ENCODE results near the gene ABHD6. TPM values are rescaled to one million over a fixed set of nuclear protein-coding genes. Genes with fewer than 3 reads are reported as not detected.

Gene ABHD6
- total RNA-seq, 1 experiment from 2014 or later, result 18.9 TPM

DNA sequence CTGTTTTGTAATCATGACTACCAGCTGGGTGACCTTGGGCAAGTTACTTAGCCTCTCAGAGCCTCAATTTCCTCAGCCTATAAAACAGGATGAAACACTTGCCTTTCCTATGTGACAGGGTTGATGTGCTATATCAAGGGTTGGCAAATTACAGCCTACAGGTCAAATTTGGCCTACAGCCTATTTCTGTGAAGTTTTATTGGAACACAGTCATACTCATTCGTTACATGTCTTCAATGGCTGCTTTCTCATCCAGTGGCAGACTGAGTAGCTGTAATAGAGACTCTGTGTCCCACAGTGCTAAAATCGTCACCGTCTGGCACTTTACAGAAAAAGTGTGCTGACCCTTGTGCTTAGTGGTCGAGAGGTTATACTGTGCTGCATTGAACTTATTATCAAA lies 16.6 kb downstream of the ABHD6 start:
- H3K4me1 ChIP-seq (ENCODE audit: control insufficient read depth, insufficient read depth, low read length), result peaks cover 4% of the 10 kb centered on the region
- intact Hi-C loops (cut with micrococcal nuclease; ENCODE audit: unreplicated experiment), result no loop called here

DNA sequence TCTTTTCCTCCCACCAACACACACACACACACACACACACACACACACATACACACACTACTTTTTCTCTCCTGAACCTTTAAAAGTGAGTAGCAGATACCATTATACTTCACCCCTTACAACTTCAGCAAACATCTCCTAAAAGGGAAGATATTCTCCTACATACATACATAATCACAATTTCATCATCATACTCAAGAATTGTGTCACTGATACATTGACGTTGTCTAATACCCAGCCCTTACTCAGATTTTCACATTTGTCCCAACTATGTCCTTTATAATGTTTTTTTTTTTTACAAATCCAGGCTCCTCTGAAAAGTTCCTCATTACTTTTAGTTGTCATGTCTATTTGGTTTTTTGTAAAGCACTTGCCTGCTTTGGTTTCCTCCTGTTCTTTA lies 18.5 kb downstream of the ABHD6 start:
- DNase-seq (ENCODE audit: low read depth, low spot score) (no peak), ATAC-seq (no peak)
- Histone ChIP-seq H3K9me3 (ENCODE audit: control insufficient read depth, insufficient read depth, low read depth, low read length) (no peaks in the 10 kb centered on the region), H3K4me3 (ENCODE audit: low read depth in 2 of 2, low read length in 2 of 2) (no peak overlapping the region), H3K27me3 (ENCODE audit: control insufficient read depth, insufficient read depth, low read length) (no peaks in the 10 kb centered on the region), H3K36me3 (ENCODE audit: control insufficient read depth, insufficient read depth, low read length) (no peaks in the 10 kb centered on the region; the same call in 1 of the 2 replicates), H3K4me1 (ENCODE audit: control insufficient read depth, insufficient read depth, low read length) (no peaks in the 10 kb centered on the region), H3K27ac (ENCODE audit: low read length) (no peak overlapping the region)
- no TSS peak for BruUV-seq (replicated peaks)
- intact Hi-C loops (cut with micrococcal nuclease; ENCODE audit: unreplicated experiment), result no loop called here
- TF ChIP-seq POLR2AphosphoS5 (IDR thresholded peaks at IDR 0.05; ENCODE audit: low read depth, low read length), result no peak
- TF ChIP-seq REST (IDR thresholded peaks at IDR 0.05; ENCODE audit: insufficient read depth in 1 of 2, low read depth in 2 of 2, low read length in 1 of 2), result no peak
- TF ChIP-seq CTCF (IDR thresholded peaks at IDR 0.05), result no peak
- no peak for TF ChIP-seq TCF7L2 (IDR thresholded peaks at IDR 0.05; ENCODE audit: low read depth, low read length)
- no peak for TF ChIP-seq SIN3A (IDR thresholded peaks at IDR 0.05; ENCODE audit: borderline replicate concordance, insufficient read depth, low read depth, low read length)
- CTCF ChIA-PET, result no interaction called here
- in situ Hi-C loops (cut with HindIII; ENCODE audit: low pct_unique_long_range_greater_than_20kb, low sequenced_read_pairs), result no loop called here
- POLR2A ChIA-PET, result no interaction called here

More for the DNA sequence above, 16.6 kb downstream of the ABHD6 start:
- ChIA-PET POLR2A (no interaction called here), CTCF (no interaction called here)
- no TSS peak for BruUV-seq (replicated peaks)
- Histone ChIP-seq H3K36me3 (ENCODE audit: control insufficient read depth, insufficient read depth, low read length) (no peaks in the 10 kb centered on the region), H3K9me3 (ENCODE audit: control insufficient read depth, insufficient read depth, low read depth, low read length) (no peaks in the 10 kb centered on the region), H3K4me3 (ENCODE audit: low read depth in 2 of 2, low read length in 2 of 2) (no peak overlapping the region), H3K27ac (ENCODE audit: low read length) (no peak overlapping the region), H3K27me3 (ENCODE audit: control insufficient read depth, insufficient read depth, low read length) (no peaks in the 10 kb centered on the region)
- DNase-seq (ENCODE audit: low read depth, low spot score), result no peak
- ATAC-seq, result no peak
- in situ Hi-C loops (cut with HindIII; ENCODE audit: low pct_unique_long_range_greater_than_20kb, low sequenced_read_pairs), result no loop called here
- TF ChIP-seq CTCF (IDR thresholded peaks at IDR 0.05) (no peak), POLR2AphosphoS5 (IDR thresholded peaks at IDR 0.05; ENCODE audit: low read depth, low read length) (no peak), TCF7L2 (IDR thresholded peaks at IDR 0.05; ENCODE audit: low read depth, low read length) (no peak), REST (IDR thresholded peaks at IDR 0.05; ENCODE audit: insufficient read depth in 1 of 2, low read depth in 2 of 2, low read length in 1 of 2) (no peak), SIN3A (IDR thresholded peaks at IDR 0.05; ENCODE audit: borderline replicate concordance, insufficient read depth, low read depth, low read length) (no peak)

Measured in Panc1 (cell line).